GM12878 (cell line): ENCODE measurements around the gene SRSF10. TPM values are rescaled to one million over a fixed set of nuclear protein-coding genes. Genes with fewer than 3 reads are reported as not detected.

Experiments used
- ATAC-seq: fragments of 200-7000 bp; cut with Tn5 transposase; 3 replicates; pipeline ENCODE4 v1.9.1; 2020; ENCODE audit warnings: mild to moderate bottlenecking, moderate library complexity
- BruUV-seq: library from RNA; stranded (reverse); fragments of 400-500 nt; replicated peaks from 2 replicates; lab custom pipeline; 2021; lab: Mats Ljungman, UMichigan
- CTCF ChIA-PET: fragments of 300-600 bp; sonication (Branson Sonifier 250); formaldehyde crosslinking; extraction: SDS; loops from one replicate; lab custom pipeline; 2021; ENCODE audit warnings: inconsistent platforms; lab: Yijun Ruan, JAX
- POLR2A ChIA-PET: fragments of 350-600 bp; formaldehyde crosslinking; extraction: SDS; loops from one replicate; lab custom pipeline; 2021; ENCODE audit warnings: inconsistent platforms; lab: Charles Lee
- RAD21 ChIA-PET: fragments of 300-600 bp; sonication (Branson Sonifier 250); formaldehyde crosslinking; loops from one replicate; lab custom pipeline; 2023; ENCODE audit warnings: antibody characterized with exemption; ENCODE audit not compliant: unreplicated experiment; lab: Charles Lee
- SMC1A ChIA-PET: fragments of 300-600 bp; sonication (Branson Sonifier 250); formaldehyde crosslinking; loops from one replicate; lab custom pipeline; 2023; ENCODE audit not compliant: unreplicated experiment, uncharacterized antibody; lab: Charles Lee
- DNase-seq: peaks from one replicate; pipeline ENCODE4 v3.0.0-alpha.2; 2011; ENCODE audit warnings: low read depth, low spot score
- FAIRE-seq: peaks from 3 replicates; lab custom pipeline; 2011; peaks lifted over from hg19 to GRCh38; lab: Jason Lieb, UNC
- H2AFZ ChIP-seq: 2 replicates; pipeline ENCODE4 v1.6.0; 2011; ENCODE audit warnings: low read depth, low read length, control low read depth; ENCODE audit not compliant: control insufficient read depth
- H3K27ac ChIP-seq: 2 replicates; pipeline ENCODE4 v1.5.1; 2011; ENCODE audit warnings: control low read depth; ENCODE audit not compliant: control insufficient read depth, insufficient read depth
- H3K27me3 ChIP-seq, 2 experiments: replicated peaks in 1 of 2; 2 replicates each; pipeline versions ENCODE4 v1.6.0 to v1.6.1; 2011; ENCODE audit warnings: low read length in 1 of 2; ENCODE audit not compliant: control insufficient read depth in 2 of 2, insufficient read depth in 2 of 2
- H3K36me3 ChIP-seq, 2 experiments: 2 replicates each; pipeline ENCODE4 v1.5.1; 2011; ENCODE audit warnings: low read length in 1 of 2; ENCODE audit not compliant: control insufficient read depth in 2 of 2, insufficient read depth in 2 of 2
- H3K4me1 ChIP-seq: 2 replicates; pipeline ENCODE4 v1.6.1; 2011; ENCODE audit warnings: mild to moderate bottlenecking, low read length, moderate library complexity, mixed read lengths; ENCODE audit not compliant: control insufficient read depth, insufficient read depth
- H3K4me2 ChIP-seq: 2 replicates; pipeline ENCODE4 v1.6.0; 2011; ENCODE audit warnings: control low read depth; ENCODE audit not compliant: control insufficient read depth, insufficient read depth
- H3K4me3 ChIP-seq: fragments of 200-600 bp; sonication (generic); 2 replicates; pipeline ENCODE4 v1.5.1; 2016
- H3K79me2 ChIP-seq: 2 replicates; pipeline ENCODE4 v1.6.0; 2011; ENCODE audit warnings: low read length; ENCODE audit not compliant: control insufficient read depth, insufficient read depth
- H3K9ac ChIP-seq: 2 replicates; pipeline ENCODE4 v1.8.0; 2011; ENCODE audit warnings: low read length, control low read depth, mixed read lengths; ENCODE audit not compliant: control insufficient read depth, insufficient read depth
- H3K9me3 ChIP-seq: replicated peaks from 3 replicates; pipeline ENCODE4 v1.5.1; 2011; ENCODE audit warnings: mild to moderate bottlenecking, low read length; ENCODE audit not compliant: control insufficient read depth, insufficient read depth
- H4K20me1 ChIP-seq: 2 replicates; pipeline ENCODE4 v1.6.0; 2011; ENCODE audit not compliant: control insufficient read depth, insufficient read depth
- CEBPB ChIP-seq, 2 experiments: fragments of 150-350 bp in 1 of 2; IDR thresholded peaks; 2 replicates each; pipeline ENCODE4 v1.6.1; 2012 to 2014; ENCODE audit warnings: low read depth in 2 of 2, low read length in 2 of 2, borderline replicate concordance in 1 of 2, inconsistent platforms in 1 of 2
- IKZF2 ChIP-seq, 2 experiments: fragments of 450-650 bp; IDR thresholded peaks; 2 replicates each; pipeline ENCODE4 v1.6.1; 2017; ENCODE audit warnings: mild to moderate bottlenecking in 2 of 2, moderate library complexity in 2 of 2
- YY1 ChIP-seq: IDR thresholded peaks from 2 replicates; pipeline ENCODE4 v1.6.1; 2011; ENCODE audit warnings: low read depth, mild to moderate bottlenecking, low read length
- WGBS: methylation state at CpG from one replicate; pipeline ENCODE4 v1.1.6; 2016; ENCODE audit warnings: low lambda C conversion rate; ENCODE audit not compliant: insufficient replicate concordance, insufficient coverage; ENCODE audit errors: missing lambda C conversion rate; 5-methylcytosine and 5-hydroxymethylcytosine counted together
- in situ Hi-C: fragments of 300-500 bp; cut with MboI; formaldehyde crosslinking; loops from 9 replicates; pipeline ENCODE4 v1.14.3; 2018; ENCODE audit warnings: mixed read lengths
- intact Hi-C: fragments of 100-400 bp; cut with micrococcal nuclease; formaldehyde crosslinking; loops from one replicate; pipeline ENCODE4 v1.14.2; 2022; ENCODE audit not compliant: unreplicated experiment
- polyA plus RNA-seq, 11 experiments: library from polyadenylated mRNA; depleted of rRNA in 4 of 11; unstranded in 6 of 11; stranded (reverse) in 5 of 11; fragments of >200 nt; fragmentation: Nextera tagmentation in 4 of 11; fragmentation: Illumina TruSeq in 1 of 11; extraction: Ambion mirVana in 4 of 11; extraction: Trizol in 1 of 11; gene quantifications; 1 replicate in 1 of 11; 2 replicates in 10 of 11; pipeline versions ENCODE4 v1.2.1 to v1.2.3, GENCODE V29; 2011 to 2016; ENCODE audit warnings: inconsistent platforms in 2 of 11, missing spikeins in 2 of 11, low read depth in 1 of 11
- total RNA-seq, 4 experiments: library from RNA; depleted of rRNA in 3 of 4; stranded (reverse); fragments of >200 nt in 3 of 4; fragmentation: Illumina TruSeq in 1 of 4; extraction: Trizol in 1 of 4; gene quantifications; 2 replicates each; pipeline versions ENCODE4 v1.2.1 to v1.2.3, GENCODE V29; 2013 to 2021
- TF ChIP-seq, protein P1 (sequence below): IDR thresholded peaks from 2 replicates; pipeline ENCODE4 v1.6.1; 2012; ENCODE audit warnings: low read length, inconsistent platforms
- TF ChIP-seq, protein P2 (sequence below): fragments of 450-650 bp; formaldehyde crosslinking; IDR thresholded peaks from 2 replicates; pipeline ENCODE4 v1.4.0; 2020; ENCODE audit warnings: mild to moderate bottlenecking, moderate library complexity
- TF ChIP-seq, protein P3 (sequence below), 3 experiments: IDR thresholded peaks in 2 of 3; conservative IDR thresholded peaks in 1 of 3; 2 replicates each; pipeline ENCODE4 v1.5.1; 2011; ENCODE audit warnings: low read depth in 3 of 3, low read length in 3 of 3, mild to moderate bottlenecking in 3 of 3, control low read depth in 2 of 3, moderate library complexity in 2 of 3, inconsistent platforms in 1 of 3, mixed read lengths in 1 of 3; ENCODE audit not compliant: control insufficient read depth in 2 of 3, insufficient read depth in 1 of 3; ENCODE audit errors: extremely low read depth in 1 of 3

SRSF10 gene
- total and polyA plus RNA-seq, 10 of the 15 experiments (the other 5 are each of a cell fraction or from before 2014, with no cell fraction given): 157 to 279 (median 222) TPM

DNA sequence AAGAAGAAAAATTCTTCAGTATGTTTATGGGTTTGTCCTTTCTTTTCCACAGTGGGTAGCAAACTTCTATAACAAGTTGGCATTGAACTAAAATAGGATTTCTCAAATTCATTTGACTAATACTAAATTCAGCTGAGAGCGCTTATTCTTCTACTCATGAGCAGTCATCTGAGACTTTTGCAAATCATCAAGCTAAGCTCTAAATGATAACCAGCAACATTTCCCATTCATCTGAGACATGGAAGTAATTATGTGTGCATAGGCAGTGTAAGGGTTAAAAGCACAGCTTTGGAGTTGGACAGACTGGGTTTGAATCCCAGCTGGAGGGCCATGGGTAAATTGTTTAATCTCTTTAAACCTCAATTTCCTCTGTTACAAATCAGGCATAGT lies 48.6 kb downstream of the SRSF10 start:
- H3K27ac ChIP-seq: no peak overlapping the region
- SMC1A ChIA-PET: interaction anchor here (0.8 to 2.4 kb wide), 7 partner anchors 14 to 159 kb away, joined by 3 to 8 read pairs (median 3); no protein-coding TSS in a partner anchor
- POLR2A ChIA-PET: interaction anchor here (0.6 to 1.4 kb wide), 2 partner anchors 39 to 114 kb away, joined by 3 to 4 read pairs; no protein-coding TSS in a partner anchor
- intact Hi-C loops: no loop called here
- ATAC-seq: no peak; the same call in 2 of the 3 replicates
- H3K27me3 ChIP-seq: no peaks in the 10 kb centered on the region
- no peak for DNase-seq
- no peak overlapping the region for H3K9ac ChIP-seq
- H3K79me2 ChIP-seq: no peaks in the 10 kb centered on the region
- no peak overlapping the region for H2AFZ ChIP-seq
- H3K4me1 ChIP-seq: peaks cover 14% of the 10 kb centered on the region
- no peaks in the 10 kb centered on the region for H4K20me1 ChIP-seq
- H3K9me3 ChIP-seq: no peaks in the 10 kb centered on the region
- RAD21 ChIA-PET: interaction anchor here (1.0 to 1.5 kb wide), 3 partner anchors 58 to 122 kb away, joined by 3 to 4 read pairs (median 3); no protein-coding TSS in a partner anchor
- in situ Hi-C loops: no loop called here
- CTCF ChIA-PET: interaction anchor here (0.6 to 3.9 kb wide), 9 partner anchors 15 to 347 kb away, joined by 3 to 21 read pairs (median 4); no protein-coding TSS in a partner anchor
- no peak for FAIRE-seq
- TF ChIP-seq, protein P1, sequence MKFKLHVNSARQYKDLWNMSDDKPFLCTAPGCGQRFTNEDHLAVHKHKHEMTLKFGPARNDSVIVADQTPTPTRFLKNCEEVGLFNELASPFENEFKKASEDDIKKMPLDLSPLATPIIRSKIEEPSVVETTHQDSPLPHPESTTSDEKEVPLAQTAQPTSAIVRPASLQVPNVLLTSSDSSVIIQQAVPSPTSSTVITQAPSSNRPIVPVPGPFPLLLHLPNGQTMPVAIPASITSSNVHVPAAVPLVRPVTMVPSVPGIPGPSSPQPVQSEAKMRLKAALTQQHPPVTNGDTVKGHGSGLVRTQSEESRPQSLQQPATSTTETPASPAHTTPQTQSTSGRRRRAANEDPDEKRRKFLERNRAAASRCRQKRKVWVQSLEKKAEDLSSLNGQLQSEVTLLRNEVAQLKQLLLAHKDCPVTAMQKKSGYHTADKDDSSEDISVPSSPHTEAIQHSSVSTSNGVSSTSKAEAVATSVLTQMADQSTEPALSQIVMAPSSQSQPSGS: no peak
- TF ChIP-seq, protein P2, sequence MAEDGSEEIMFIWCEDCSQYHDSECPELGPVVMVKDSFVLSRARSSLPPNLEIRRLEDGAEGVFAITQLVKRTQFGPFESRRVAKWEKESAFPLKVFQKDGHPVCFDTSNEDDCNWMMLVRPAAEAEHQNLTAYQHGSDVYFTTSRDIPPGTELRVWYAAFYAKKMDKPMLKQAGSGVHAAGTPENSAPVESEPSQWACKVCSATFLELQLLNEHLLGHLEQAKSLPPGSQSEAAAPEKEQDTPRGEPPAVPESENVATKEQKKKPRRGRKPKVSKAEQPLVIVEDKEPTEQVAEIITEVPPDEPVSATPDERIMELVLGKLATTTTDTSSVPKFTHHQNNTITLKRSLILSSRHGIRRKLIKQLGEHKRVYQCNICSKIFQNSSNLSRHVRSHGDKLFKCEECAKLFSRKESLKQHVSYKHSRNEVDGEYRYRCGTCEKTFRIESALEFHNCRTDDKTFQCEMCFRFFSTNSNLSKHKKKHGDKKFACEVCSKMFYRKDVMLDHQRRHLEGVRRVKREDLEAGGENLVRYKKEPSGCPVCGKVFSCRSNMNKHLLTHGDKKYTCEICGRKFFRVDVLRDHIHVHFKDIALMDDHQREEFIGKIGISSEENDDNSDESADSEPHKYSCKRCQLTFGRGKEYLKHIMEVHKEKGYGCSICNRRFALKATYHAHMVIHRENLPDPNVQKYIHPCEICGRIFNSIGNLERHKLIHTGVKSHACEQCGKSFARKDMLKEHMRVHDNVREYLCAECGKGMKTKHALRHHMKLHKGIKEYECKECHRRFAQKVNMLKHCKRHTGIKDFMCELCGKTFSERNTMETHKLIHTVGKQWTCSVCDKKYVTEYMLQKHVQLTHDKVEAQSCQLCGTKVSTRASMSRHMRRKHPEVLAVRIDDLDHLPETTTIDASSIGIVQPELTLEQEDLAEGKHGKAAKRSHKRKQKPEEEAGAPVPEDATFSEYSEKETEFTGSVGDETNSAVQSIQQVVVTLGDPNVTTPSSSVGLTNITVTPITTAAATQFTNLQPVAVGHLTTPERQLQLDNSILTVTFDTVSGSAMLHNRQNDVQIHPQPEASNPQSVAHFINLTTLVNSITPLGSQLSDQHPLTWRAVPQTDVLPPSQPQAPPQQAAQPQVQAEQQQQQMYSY: no peak
- TF ChIP-seq CEBPB (IDR thresholded peaks at IDR 0.05; ENCODE audit: borderline replicate concordance in 1 of 2, low read depth in 2 of 2, low read length in 2 of 2): no peak
- TF ChIP-seq, protein P3, sequence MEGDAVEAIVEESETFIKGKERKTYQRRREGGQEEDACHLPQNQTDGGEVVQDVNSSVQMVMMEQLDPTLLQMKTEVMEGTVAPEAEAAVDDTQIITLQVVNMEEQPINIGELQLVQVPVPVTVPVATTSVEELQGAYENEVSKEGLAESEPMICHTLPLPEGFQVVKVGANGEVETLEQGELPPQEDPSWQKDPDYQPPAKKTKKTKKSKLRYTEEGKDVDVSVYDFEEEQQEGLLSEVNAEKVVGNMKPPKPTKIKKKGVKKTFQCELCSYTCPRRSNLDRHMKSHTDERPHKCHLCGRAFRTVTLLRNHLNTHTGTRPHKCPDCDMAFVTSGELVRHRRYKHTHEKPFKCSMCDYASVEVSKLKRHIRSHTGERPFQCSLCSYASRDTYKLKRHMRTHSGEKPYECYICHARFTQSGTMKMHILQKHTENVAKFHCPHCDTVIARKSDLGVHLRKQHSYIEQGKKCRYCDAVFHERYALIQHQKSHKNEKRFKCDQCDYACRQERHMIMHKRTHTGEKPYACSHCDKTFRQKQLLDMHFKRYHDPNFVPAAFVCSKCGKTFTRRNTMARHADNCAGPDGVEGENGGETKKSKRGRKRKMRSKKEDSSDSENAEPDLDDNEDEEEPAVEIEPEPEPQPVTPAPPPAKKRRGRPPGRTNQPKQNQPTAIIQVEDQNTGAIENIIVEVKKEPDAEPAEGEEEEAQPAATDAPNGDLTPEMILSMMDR (IDR thresholded peaks at IDR 0.05 in 2 of 3, conservative IDR thresholded peaks at IDR 0.05 in 1 of 3; ENCODE audit: control insufficient read depth in 2 of 3, extremely low read depth in 1 of 3, insufficient read depth in 1 of 3, low read depth in 3 of 3, low read length in 3 of 3): no peak
- no peak for TF ChIP-seq YY1
- no peak for TF ChIP-seq IKZF2 (IDR thresholded peaks at IDR 0.05)
- 7% methylated on average over 1 of the region's 1 CpG for WGBS
- peak overlapping the region; percentile 51 for H3K4me2 ChIP-seq
- peak overlapping the region; percentile 9; the same call in 1 of the 2 replicates for H3K4me3 ChIP-seq
- H3K36me3 ChIP-seq: no peaks in the 10 kb centered on the region
- no TSS peak for BruUV-seq
